HCT116 (cell line): ENCODE data around the gene TMEM91. TPM values are rescaled to one million over a fixed set of nuclear protein-coding genes. Genes with fewer than 3 reads are reported as not detected.

Experiments used
- ATAC-seq: fragments of 200-7000 bp; cut with Tn5 transposase; 2 replicates; pipeline ENCODE4 v1.9.1; 2020; ENCODE audit warnings: mild to moderate bottlenecking, moderate library complexity
- BruUV-seq: library from RNA; stranded (reverse); fragments of 400-500 nt; replicated peaks from 2 replicates; lab custom pipeline; 2021; lab: Mats Ljungman, UMichigan
- CTCF ChIA-PET: fragments of 300-600 bp; sonication (Branson Sonifier 250); formaldehyde crosslinking; loops from one replicate; lab custom pipeline; 2021; ENCODE audit warnings: antibody characterized with exemption; lab: Charles Lee
- POLR2A ChIA-PET: fragments of 300-600, 350-600 bp; sonication (Branson Sonifier 250); formaldehyde crosslinking; loops from one replicate; lab custom pipeline; 2021; ENCODE audit warnings: antibody characterized with exemption; lab: Charles Lee
- RAD21 ChIA-PET, 2 experiments: fragments of 300-600 bp; sonication (Branson Sonifier 250); formaldehyde crosslinking; loops; one replicate each; lab custom pipeline; 2023; ENCODE audit warnings: low total read pairs in 2 of 2; ENCODE audit not compliant: uncharacterized antibody in 2 of 2, unreplicated experiment in 2 of 2, low non-redundant PET in 1 of 2; lab: Charles Lee
- DNase-seq: peaks from one replicate; pipeline ENCODE4 v3.0.0-alpha.2; 2010; ENCODE audit warnings: low read depth, low spot score
- H2AFZ ChIP-seq: fragments of 200-600 bp; shearing (Covaris generic), sonication (generic); 2 replicates; pipeline ENCODE4 v1.6.1; 2017; ENCODE audit warnings: low read depth, mixed run types, mixed read lengths, antibody characterized with exemption, low read length; ENCODE audit not compliant: poor library complexity, severe bottlenecking
- H3K27ac ChIP-seq: 2 replicates; pipeline ENCODE4 v1.5.1; 2012; ENCODE audit warnings: low read depth, low read length
- H3K27me3 ChIP-seq: fragments of 200-600 bp; sonication (generic); 2 replicates; pipeline ENCODE4 v1.6.1; 2016; ENCODE audit warnings: mixed run types, low read length, mixed read lengths; ENCODE audit not compliant: insufficient read depth
- H3K36me3 ChIP-seq, 2 experiments: fragments of 200-500 bp in 1 of 2; fragments of 200-600 bp in 1 of 2; sonication (Bioruptor generic) in 1 of 2; sonication (generic) in 1 of 2; 2 replicates each; pipeline versions ENCODE4 v1.5.1 to v1.6.1; 2014 to 2016; ENCODE audit warnings: low read length in 2 of 2, inconsistent platforms in 1 of 2, mixed read lengths in 1 of 2, mixed run types in 1 of 2; ENCODE audit not compliant: insufficient read depth in 2 of 2, control insufficient read depth in 1 of 2
- H3K4me1 ChIP-seq, 2 experiments: fragments of 200-600 bp in 1 of 2; sonication (generic) in 1 of 2; 2 replicates each; pipeline versions ENCODE4 v1.5.1 to v1.6.1; 2012 to 2017; ENCODE audit warnings: low read length in 2 of 2, inconsistent platforms in 1 of 2, mild to moderate bottlenecking in 1 of 2, mixed read lengths in 1 of 2, mixed run types in 1 of 2, moderate library complexity in 1 of 2; ENCODE audit not compliant: insufficient read depth in 2 of 2, control insufficient read depth in 1 of 2
- H3K4me2 ChIP-seq: fragments of 200-600 bp; sonication (generic); 2 replicates; pipeline ENCODE4 v1.6.1; 2017; ENCODE audit warnings: mixed run types, low read length, mixed read lengths
- H3K4me3 ChIP-seq, 2 experiments: fragments of 200-600 bp in 1 of 2; sonication (generic) in 1 of 2; replicated peaks in 1 of 2; 2 replicates each; pipeline ENCODE4 v1.5.1; 2011 to 2016; ENCODE audit warnings: low read length in 2 of 2, control low read depth in 1 of 2, low read depth in 1 of 2, mild to moderate bottlenecking in 1 of 2, mixed read lengths in 1 of 2, mixed run types in 1 of 2
- H3K79me2 ChIP-seq: fragments of 200-600 bp; sonication (generic); 2 replicates; pipeline ENCODE4 v1.6.1; 2017; ENCODE audit warnings: mild to moderate bottlenecking, mixed run types, low read length, moderate library complexity, mixed read lengths; ENCODE audit not compliant: insufficient read depth
- H3K9ac ChIP-seq: fragments of 200-600 bp; sonication (generic); 2 replicates; pipeline ENCODE4 v1.6.1; 2016; ENCODE audit warnings: low read length, mixed read lengths
- H3K9me2 ChIP-seq: fragments of 200-600 bp; sonication (generic), shearing (Covaris generic); 2 replicates; pipeline ENCODE4 v1.6.1; 2017; ENCODE audit warnings: mixed run types, mild to moderate bottlenecking, moderate library complexity; ENCODE audit not compliant: insufficient read depth
- H3K9me3 ChIP-seq, 2 experiments: fragments of 200-500 bp in 1 of 2; fragments of 200-600 bp in 1 of 2; sonication (Bioruptor generic) in 1 of 2; sonication (generic) in 1 of 2; 2 replicates each; pipeline ENCODE4 v1.6.1; 2014 to 2017; ENCODE audit warnings: low read length in 2 of 2, mixed read lengths in 2 of 2, inconsistent platforms in 1 of 2, low read depth in 1 of 2, mild to moderate bottlenecking in 1 of 2, mixed run types in 1 of 2, moderate library complexity in 1 of 2; ENCODE audit not compliant: control insufficient read depth in 1 of 2, insufficient read depth in 1 of 2
- H4K20me1 ChIP-seq: fragments of 200-600 bp; sonication (generic), shearing (Covaris generic); 2 replicates; pipeline ENCODE4 v1.6.1; 2017; ENCODE audit warnings: mixed run types, mild to moderate bottlenecking, moderate library complexity; ENCODE audit not compliant: insufficient read depth
- CEBPB ChIP-seq: IDR thresholded peaks from 2 replicates; pipeline ENCODE4 v1.6.1; 2012; ENCODE audit warnings: low read depth
- ELF1 ChIP-seq: IDR thresholded peaks from 2 replicates; pipeline ENCODE4 v1.6.1; 2012; ENCODE audit warnings: low read depth, borderline replicate concordance
- EZH2phosphoT487 ChIP-seq: fragments of 200-600 bp; IDR thresholded peaks from 2 replicates; pipeline ENCODE4 v1.6.1; 2018; ENCODE audit warnings: antibody characterized with exemption, borderline replicate concordance
- FOSL1 ChIP-seq: IDR thresholded peaks from 2 replicates; pipeline ENCODE4 v1.6.1; 2012; ENCODE audit warnings: low read depth
- POLR2A ChIP-seq: IDR thresholded peaks from 2 replicates; pipeline ENCODE4 v1.7.0; 2011; ENCODE audit warnings: borderline replicate concordance; ENCODE audit not compliant: insufficient read depth, insufficient read length; ENCODE audit errors: extremely low read depth
- TCF7L2 ChIP-seq: IDR thresholded peaks from 2 replicates; pipeline ENCODE4 v1.7.0; 2011; ENCODE audit warnings: borderline replicate concordance, inconsistent platforms; ENCODE audit not compliant: insufficient read depth, insufficient read length; ENCODE audit errors: extremely low read depth
- YY1 ChIP-seq: IDR thresholded peaks from 2 replicates; pipeline ENCODE4 v1.6.1; 2011; ENCODE audit warnings: low read length, low read depth, moderate library complexity, mild to moderate bottlenecking; ENCODE audit not compliant: insufficient replicate concordance; ENCODE audit errors: extremely low read depth
- ZNF274 ChIP-seq: fragments of 200-500 bp; sonication (Bioruptor generic); IDR thresholded peaks from 2 replicates; pipeline ENCODE4 v1.6.1; 2014; ENCODE audit warnings: mild to moderate bottlenecking, low read depth, low read length, inconsistent platforms
- intact Hi-C: fragments of 100-400 bp; cut with micrococcal nuclease; formaldehyde crosslinking; loops from 2 replicates; pipeline ENCODE4 v1.10.0; 2022
- total RNA-seq: library from RNA; stranded (reverse); gene quantifications from one replicate; pipeline ENCODE4 v1.2.1, GENCODE V29; 2021; ENCODE audit not compliant: unreplicated experiment
- TF ChIP-seq, protein P1 (sequence below): IDR thresholded peaks from 2 replicates; pipeline ENCODE4 v1.6.1; 2012

TMEM91 gene
- total RNA-seq, 1 experiment from 2014 or later = 4.4 TPM

DNA sequence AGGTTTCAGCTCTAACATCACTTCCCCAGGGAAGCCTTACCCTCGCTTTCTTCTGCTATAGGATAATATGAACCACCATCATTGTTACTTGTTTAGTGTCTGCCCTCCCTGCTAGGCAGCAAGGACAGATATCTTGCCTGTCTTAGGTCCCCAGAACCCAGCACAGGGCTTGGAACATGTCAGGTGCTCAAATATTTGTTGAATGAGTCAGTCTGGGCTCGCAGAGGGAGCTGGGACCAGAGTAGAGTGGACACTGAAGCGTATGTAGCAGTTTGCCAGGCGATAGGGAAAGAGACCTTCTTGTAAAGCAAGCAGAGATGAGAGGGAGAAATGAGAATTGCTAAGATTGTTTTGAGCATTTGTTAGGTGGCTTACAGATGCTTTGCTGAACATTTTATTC, 33.0 kb downstream of the TMEM91 start:
- Histone ChIP-seq H3K9me3 (no peaks in the 10 kb centered on the region), H4K20me1 (no peaks in the 10 kb centered on the region), H3K4me1 (peaks cover 11 to 13% of the 10 kb centered on the region in 2 experiments; a peak in 3 of 4 replicates), H3K27me3 (no peaks in the 10 kb centered on the region), H3K27ac (no peak overlapping the region), H3K79me2 (no peaks in the 10 kb centered on the region), H3K4me3 (no peak overlapping the region), H3K4me2 (peak overlapping the region; percentile 51), H3K36me3 (0 out of 4 replicates have a peak, but pooled peaks cover 3% of the 10 kb centered on the region in 2 experiments), H3K9me2 (no peaks in the 10 kb centered on the region), H3K9ac (no peak overlapping the region), H2AFZ (no peak overlapping the region)
- intact Hi-C loops = no loop called here
- peak; percentile 58; the same call in 1 of the 2 replicates for TF ChIP-seq FOSL1
- TF ChIP-seq, protein P1, sequence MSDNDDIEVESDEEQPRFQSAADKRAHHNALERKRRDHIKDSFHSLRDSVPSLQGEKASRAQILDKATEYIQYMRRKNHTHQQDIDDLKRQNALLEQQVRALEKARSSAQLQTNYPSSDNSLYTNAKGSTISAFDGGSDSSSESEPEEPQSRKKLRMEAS = no peak
- TF ChIP-seq ZNF274 = no peak
- no peak for TF ChIP-seq EZH2phosphoT487
- no peak for TF ChIP-seq ELF1
- no peak for TF ChIP-seq POLR2A
- no peak for TF ChIP-seq CEBPB
- TF ChIP-seq YY1 = no peak
- no peak for TF ChIP-seq TCF7L2
- peak; percentile 86 for ATAC-seq
- ChIA-PET POLR2A (interaction anchor here (0.8 kb wide), 1 partner anchor 30 kb away, joined by 3 read pairs; the partner anchor contains the start of gene DMAC2), CTCF (interaction anchor here (1.6 kb wide), 1 partner anchor 161 kb away, joined by 3 read pairs; no protein-coding TSS in a partner anchor), RAD21 (no interaction called here)
- no TSS peak for BruUV-seq
- DNase-seq = peak; percentile 28
